NCI-H1694 treated with DMSO at 0.1 percent for 48 hours (cell line): ENCODE data around the gene CCND2.
"Not testable (repeated sequence)": the region's sequence is repeated elsewhere in the genome, so short reads cannot be mapped to it uniquely, and the experiment has no call there.

ENCODE experiments used
- DNase-seq: peaks from one replicate; lab custom pipeline; 2025; lab: John Stamatoyannopoulos, UW

The CCND2 gene

GRCh38 chr12:4273652-4274395, at the start of gene CCND2:
Gene CCND2, plus strand, starts transcription at chr12:4273762. Its CDS starts 279 bp downstream, at chr12:4274041.
- DNase-seq = no peak

DNA sequence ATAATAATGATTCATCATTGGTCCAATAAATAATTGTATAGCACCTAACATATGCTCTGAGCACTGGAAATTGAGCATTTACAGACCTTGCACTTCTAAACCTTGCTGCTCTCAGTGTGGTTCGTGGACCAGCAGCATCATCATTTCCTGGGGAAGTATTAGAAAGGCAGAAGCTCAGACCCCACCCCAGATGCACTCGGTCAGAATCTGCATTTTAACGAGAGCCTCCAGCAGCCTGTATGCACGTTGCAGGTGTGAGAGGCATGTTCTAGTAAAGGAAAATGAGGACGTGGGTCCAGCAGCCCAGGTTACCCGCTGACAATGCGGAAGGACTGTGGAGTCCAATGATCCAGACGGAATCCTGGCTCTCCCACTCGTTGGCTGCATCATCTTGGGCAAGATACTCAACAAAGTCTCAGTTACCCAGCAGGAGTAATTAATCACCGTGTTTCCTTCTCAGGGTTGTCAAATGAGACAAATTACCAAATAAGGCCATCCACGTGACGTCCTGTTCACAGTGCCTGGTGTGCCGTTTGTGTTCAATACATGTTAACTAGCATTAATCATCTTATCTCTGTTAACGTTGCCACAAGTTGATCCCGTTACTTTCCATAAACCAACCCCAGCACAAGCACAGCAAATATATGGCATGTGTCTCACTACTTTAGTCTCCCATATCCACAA, 49.2 kb upstream of the CCND2 start:
- no peak for DNase-seq

DNA sequence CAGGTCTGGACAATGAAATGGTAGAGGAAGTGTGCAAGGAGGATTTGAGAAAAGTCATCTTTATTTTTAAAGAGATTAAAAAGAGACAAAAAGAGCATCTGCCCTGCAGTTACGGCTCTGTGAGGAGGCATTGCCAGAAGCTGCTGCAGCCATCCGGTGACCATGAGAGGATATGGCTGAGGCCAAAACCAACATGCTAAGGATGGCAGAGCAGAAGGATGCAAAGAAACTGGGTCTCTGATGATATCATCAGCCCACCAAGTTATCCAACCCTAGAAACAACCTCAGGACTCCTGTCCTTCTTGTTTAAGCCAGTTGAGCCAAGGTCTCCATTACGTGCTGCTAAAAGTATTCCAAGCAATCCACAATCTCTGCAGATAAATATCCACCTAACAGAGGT, 48.0 kb upstream of the CCND2 start:
- DNase-seq = no peak

DNA sequence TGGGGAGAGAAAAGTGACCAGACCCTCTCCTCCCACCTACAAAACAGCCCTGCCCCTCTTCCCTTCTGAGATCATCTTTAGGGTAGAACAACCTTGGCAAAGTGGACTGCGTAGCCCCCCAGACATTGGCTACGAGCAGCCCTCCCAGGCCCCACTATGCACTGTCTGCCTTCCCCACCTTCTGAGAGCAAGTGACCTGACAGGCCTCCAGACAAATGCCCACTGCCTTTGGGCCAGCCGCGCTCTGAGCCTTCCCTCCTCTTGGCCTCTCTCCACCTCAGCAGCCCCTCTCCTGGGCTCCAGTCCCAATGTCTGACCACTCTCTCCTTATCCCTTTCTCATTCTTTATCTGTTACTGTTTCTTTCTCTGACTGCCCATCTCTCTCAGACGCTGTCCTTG, 46.5 kb upstream of the CCND2 start:
- DNase-seq = no peak

GRCh38 chr12:4228122-4228580, 45.4 kb upstream of the CCND2 start:
- no peak for DNase-seq

DNA sequence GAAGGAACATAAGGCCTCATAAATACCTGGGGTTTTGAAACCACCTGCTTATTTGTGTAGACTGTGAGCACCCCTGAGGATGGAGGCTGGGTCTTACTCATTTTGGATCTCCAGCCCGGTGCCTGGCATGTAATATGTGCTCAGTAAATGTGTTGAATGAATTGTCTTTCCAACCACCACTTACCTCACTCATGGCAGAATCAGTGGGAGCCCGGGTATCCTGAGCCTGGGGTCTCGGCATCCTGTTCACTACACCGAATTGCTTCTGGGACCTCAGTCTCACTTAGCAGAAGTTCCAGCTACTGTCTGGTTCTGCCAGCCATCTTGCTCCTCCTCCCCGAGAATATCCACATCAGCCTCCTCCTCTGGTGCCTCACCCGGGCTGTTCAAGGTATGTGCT, 43.0 kb upstream of the CCND2 start:
- DNase-seq = no peak

- no peak for DNase-seq
Measured at GRCh38 chr12:4238577-4238976, 35.0 kb upstream of the CCND2 start.

GRCh38 chr12:4239746-4240145, 33.8 kb upstream of the CCND2 start:
- DNase-seq = no peak

DNA sequence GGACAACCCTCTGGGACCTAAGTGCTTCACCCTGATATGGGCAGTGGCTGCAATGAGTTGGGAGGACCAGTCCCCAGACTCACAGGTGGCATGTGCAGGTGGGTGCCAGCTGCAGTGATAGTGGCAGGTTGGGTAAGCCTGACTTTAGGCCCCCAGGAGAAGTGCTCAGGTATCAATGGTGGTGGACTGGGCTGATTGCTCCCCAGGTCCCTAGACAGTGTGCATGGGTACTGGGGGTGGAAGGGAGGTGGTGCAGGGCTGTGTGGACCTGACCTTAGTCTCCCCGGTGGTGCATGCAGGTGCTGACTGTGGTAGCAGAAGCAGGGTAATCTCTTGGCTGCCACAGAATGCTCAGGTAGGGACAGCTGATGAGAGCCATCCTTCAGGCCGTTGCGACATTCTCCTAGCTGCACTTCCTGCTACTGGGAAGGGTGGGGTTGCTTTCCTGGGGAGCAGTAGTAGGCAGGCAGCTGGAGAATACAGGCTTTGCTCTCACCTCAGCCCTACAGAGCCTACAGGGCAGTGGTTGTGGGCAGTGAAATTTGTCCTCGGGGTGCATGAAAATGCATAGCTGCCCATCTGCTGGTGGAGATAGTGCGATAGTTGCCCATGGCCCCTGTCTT, 33.3 kb upstream of the CCND2 start:
- DNase-seq = no peak

DNA sequence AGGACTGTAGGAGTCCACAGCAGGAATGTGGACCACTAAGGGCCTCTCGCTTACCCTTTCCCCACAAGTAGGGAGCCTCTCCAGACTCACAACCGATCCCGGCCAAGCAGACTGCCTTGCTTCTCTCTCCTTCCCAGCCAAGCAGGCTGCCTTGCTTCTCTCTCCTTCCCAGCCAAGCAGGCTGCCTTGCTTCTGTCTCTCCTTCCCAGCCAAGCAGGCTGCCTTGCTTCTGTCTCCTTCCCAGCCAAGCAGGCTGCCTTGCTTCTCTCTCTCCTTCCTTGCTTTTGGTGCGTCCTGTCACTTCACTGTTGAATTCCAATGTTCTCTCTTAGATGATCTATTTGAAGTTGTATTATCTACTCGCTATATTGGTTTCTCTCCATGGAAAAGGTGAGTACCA, 32.6 kb upstream of the CCND2 start:
- no peak for DNase-seq

DNA sequence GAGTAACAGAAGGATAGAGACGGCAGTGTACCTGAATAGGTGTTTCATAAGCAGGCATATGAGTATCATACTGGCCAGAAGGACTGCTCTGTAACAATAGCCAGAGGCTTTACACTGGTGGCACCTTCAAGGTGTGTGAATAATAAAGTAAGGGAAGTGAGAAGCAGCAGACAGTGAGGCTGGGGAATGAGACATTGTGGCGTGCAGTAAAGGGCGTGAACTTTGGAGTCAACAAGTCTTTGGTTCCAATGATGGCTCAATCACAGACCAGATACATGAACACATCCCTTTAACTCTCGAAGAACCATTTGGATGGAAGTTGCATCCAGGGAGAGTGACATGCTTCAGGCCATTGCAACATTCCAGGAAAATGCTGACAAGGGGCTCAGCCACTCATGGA, 32.0 kb upstream of the CCND2 start:
- no peak for DNase-seq

DNA sequence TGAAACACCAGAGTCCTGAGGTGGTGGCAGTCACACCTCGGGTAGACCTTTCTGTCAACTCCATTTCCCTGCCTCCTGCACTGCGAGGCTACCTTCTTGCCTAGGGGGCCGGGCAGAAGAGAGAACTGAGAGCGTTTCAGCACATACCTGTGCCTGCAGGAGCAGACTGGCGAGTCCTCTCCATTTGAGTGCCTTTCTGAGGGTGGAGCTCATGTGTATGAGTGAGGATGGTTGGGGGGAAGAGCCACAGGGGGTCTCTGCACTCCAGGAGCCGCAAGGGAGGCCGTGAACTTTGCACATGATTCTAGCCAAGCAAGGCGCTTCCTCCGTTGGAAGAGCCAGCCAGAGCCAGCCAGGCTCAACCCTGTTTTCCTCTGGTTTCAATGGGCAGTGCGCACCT, 31.0 kb upstream of the CCND2 start:
- no peak for DNase-seq

DNA sequence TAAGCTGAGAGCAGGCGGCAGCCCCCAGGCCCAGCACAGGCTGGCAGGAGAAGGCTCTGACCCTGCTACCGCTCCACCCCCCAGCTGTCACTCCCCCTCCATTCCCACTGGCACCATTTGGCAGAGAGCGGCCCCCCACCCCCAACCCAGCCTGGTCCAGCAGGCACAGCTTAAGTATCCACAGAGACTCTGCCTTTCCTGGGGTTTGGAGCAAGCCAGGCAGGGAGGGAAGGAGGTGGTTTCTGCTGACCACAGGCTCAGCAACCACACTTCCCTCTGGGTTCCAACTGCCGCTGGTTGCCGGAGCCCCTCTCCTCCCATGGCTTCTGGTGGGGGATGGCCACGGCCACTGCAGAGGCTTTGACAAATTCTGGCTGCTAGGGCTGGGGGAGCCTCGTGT, 30.5 kb upstream of the CCND2 start:
- DNase-seq = no peak

GRCh38 chr12:4243491-4244100, 30.0 kb upstream of the CCND2 start:
- DNase-seq = not testable (repeated sequence)

GRCh38 chr12:4244868-4245267, 28.7 kb upstream of the CCND2 start:
- no peak for DNase-seq

- DNase-seq = no peak
Measured at GRCh38 chr12:4245446-4245845, 28.1 kb upstream of the CCND2 start.

- DNase-seq = no peak
Measured at GRCh38 chr12:4246116-4246515, 27.4 kb upstream of the CCND2 start.

- DNase-seq = no peak
Measured at GRCh38 chr12:4250691-4251090, 22.9 kb upstream of the CCND2 start.

- no peak for DNase-seq
Measured at GRCh38 chr12:4251216-4251891, 22.2 kb upstream of the CCND2 start.

GRCh38 chr12:4251967-4252366, 21.6 kb upstream of the CCND2 start:
- no peak for DNase-seq

DNA sequence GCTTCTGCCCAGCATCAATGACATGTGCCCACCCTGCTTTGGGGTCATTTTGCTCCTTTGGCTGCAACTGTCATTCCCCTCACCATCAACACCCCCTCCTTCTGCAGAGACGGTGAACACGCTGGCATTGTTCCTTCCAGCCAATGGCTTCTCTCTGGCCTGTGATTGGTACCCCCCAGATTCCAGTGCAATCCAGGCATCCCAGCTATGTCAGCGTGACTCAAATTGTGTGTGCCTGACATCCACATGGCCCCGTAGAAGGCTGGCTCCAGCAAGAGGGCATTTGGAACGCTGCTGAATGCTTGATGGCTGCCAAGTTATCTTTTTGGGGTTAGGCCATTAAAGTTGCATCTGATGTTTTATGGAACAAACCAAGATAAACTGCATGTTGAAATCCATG, 21.0 kb upstream of the CCND2 start:
- no peak for DNase-seq
